NCI-H2081 (cell line): ENCODE data around the gene TIMM9.
"Not testable (repeated sequence)": the region's sequence is repeated elsewhere in the genome, so short reads cannot be mapped to it uniquely, and the experiment has no call there.

Experiments
- DNase-seq, 2 experiments: peaks; one replicate each; lab custom pipeline; 2025; lab: John Stamatoyannopoulos, UW

TIMM9 gene

GRCh38 chr14:58398495-58398894 lies 28.8 kb downstream of the TIMM9 start:
- no peak for DNase-seq

GRCh38 chr14:58397156-58397555 lies 30.2 kb downstream of the TIMM9 start:
- DNase-seq = no peak

GRCh38 chr14:58395812-58396788 lies 31.2 kb downstream of the TIMM9 start, which contains the start of gene TOMM20L:
TSS of gene TOMM20L (plus strand) at chr14:58395930. CDS start at chr14:58395958, 28 bp downstream.
- peak; percentile 58 to 74 for DNase-seq

GRCh38 chr14:58395562-58395811 lies 31.8 kb downstream of the TIMM9 start:
- no peak for DNase-seq

GRCh38 chr14:58390830-58391229 lies 36.5 kb downstream of the TIMM9 start:
- no peak for DNase-seq

GRCh38 chr14:58376791-58377190 lies 50.5 kb downstream of the TIMM9 start:
- no peak for DNase-seq

GRCh38 chr14:58368956-58369355 lies 58.4 kb downstream of the TIMM9 start:
- no peak for DNase-seq

GRCh38 chr14:58367296-58367695 lies 60.0 kb downstream of the TIMM9 start:
- DNase-seq = no peak

GRCh38 chr14:58364316-58364715 lies 63.0 kb downstream of the TIMM9 start:
- DNase-seq = no peak

- peak; percentile 7 to 46 for DNase-seq
These were observed 64.4 kb downstream of the TIMM9 start for GRCh38 chr14:58362798-58363412.

- DNase-seq = not testable (repeated sequence)
These were observed 65.1 kb downstream of the TIMM9 start for GRCh38 chr14:58362272-58362671.
